Mucosa of gallbladder (tissue), 1 donor: Measurements from ENCODE around the gene ZNF217. TPM values are rescaled to one million over a fixed set of nuclear protein-coding genes. Genes with fewer than 3 reads are reported as not detected.
A peak's percentile ranks its signal among the peaks of the same experiment; 100 is the strongest.
"Not testable (repeated sequence)": the region's sequence is repeated elsewhere in the genome, so short reads cannot be mapped to it uniquely, and the experiment has no call there.

Experiments
- DNase-seq: peaks from one replicate; pipeline ENCODE4 v3.0.0-alpha.2; 2020; ENCODE audit warnings: low spot score
- total RNA-seq: library from RNA; stranded (reverse); gene quantifications from one replicate; pipeline ENCODE4 v1.2.1, GENCODE V29; 2021
- donor health status: DM: no; HTN: no; CAD: no.

Gene ZNF217
- total RNA-seq, 1 donor from 2014 or later: 45.4 TPM

- not testable (repeated sequence) for DNase-seq
Observed at GRCh38 chr20:53532654-53533312, 60.9 kb downstream of the ZNF217 start.

- no peak for DNase-seq
Observed at GRCh38 chr20:53530440-53530839, 63.2 kb downstream of the ZNF217 start.

- DNase-seq: no peak
Observed at GRCh38 chr20:53529658-53530057, 64.0 kb downstream of the ZNF217 start.

- no peak for DNase-seq
Observed at GRCh38 chr20:53527196-53527595, 66.4 kb downstream of the ZNF217 start.

GRCh38 chr20:53524589-53525312, 68.9 kb downstream of the ZNF217 start:
- DNase-seq: no peak

- DNase-seq: not testable (repeated sequence)
Observed at GRCh38 chr20:53523615-53524014, 70.0 kb downstream of the ZNF217 start.

GRCh38 chr20:53522696-53523095, 70.9 kb downstream of the ZNF217 start:
- DNase-seq: no peak

- DNase-seq: no peak
Observed at GRCh38 chr20:53522026-53522425, 71.6 kb downstream of the ZNF217 start.

GRCh38 chr20:53521421-53521820, 72.2 kb downstream of the ZNF217 start:
- not testable (repeated sequence) for DNase-seq

- peak; percentile 11 for DNase-seq
Observed at GRCh38 chr20:53517146-53517545, 76.5 kb downstream of the ZNF217 start.
